Right lobe of liver (tissue), 6 donors: ENCODE measurements around the gene PICK1. TPM values are rescaled to one million over a fixed set of nuclear protein-coding genes. Genes with fewer than 3 reads are reported as not detected.
"Not testable (repeated sequence)": the region's sequence is repeated elsewhere in the genome, so short reads cannot be mapped to it uniquely, and the experiment has no call there.

ENCODE experiments used
- ATAC-seq, 4 donors: fragments of 200-7000 bp; cut with Tn5 transposase; one replicate each; pipeline ENCODE4 v1.9.1; 2020; ENCODE audit warnings: mild to moderate bottlenecking in 4 of 4, moderate library complexity in 4 of 4
- DNase-seq, 3 donors: peaks; one replicate each; pipeline ENCODE4 v3.0.0-alpha.2; 2020
- H3K27ac ChIP-seq, 3 donors: fragments of 200-600 bp; one replicate each; pipeline ENCODE4 v1.8.0; 2022
- H3K27me3 ChIP-seq, 2 donors: fragments of 200-600 bp; one replicate each; pipeline ENCODE4 v1.8.0; 2022
- H3K36me3 ChIP-seq, 4 donors: fragments of 200-600 bp; sonication (generic) in 1 of 4; one replicate each; pipeline versions ENCODE4 v1.5.1 to v1.8.0; 2017 to 2022; ENCODE audit warnings: control low read depth in 1 of 4
- H3K4me1 ChIP-seq, 4 donors: fragments of 200-600 bp; sonication (generic) in 1 of 4; one replicate each; pipeline versions ENCODE4 v1.5.1 to v1.8.0; 2017 to 2022; ENCODE audit warnings: control low read depth in 1 of 4
- H3K4me3 ChIP-seq, 3 donors: fragments of 200-600 bp; one replicate each; pipeline ENCODE4 v1.8.0; 2022
- H3K9me3 ChIP-seq, 4 donors: fragments of 200-600 bp; sonication (generic) in 1 of 4; one replicate each; pipeline versions ENCODE4 v1.5.1 to v1.8.0; 2017 to 2022; ENCODE audit warnings: control low read depth in 1 of 4
- CTCF ChIP-seq, 4 donors: fragments of 200-600 bp in 3 of 4; fragments of 450-650 bp in 1 of 4; IDR thresholded peaks; one replicate each; pipeline versions ENCODE4 v1.5.1 to v1.8.0; 2016 to 2022; ENCODE audit warnings: antibody characterized with exemption in 4 of 4, mild to moderate bottlenecking in 2 of 4
- POLR2A ChIP-seq: fragments of 450-650 bp; IDR thresholded peaks from one replicate; pipeline ENCODE4 v1.6.1; 2017; ENCODE audit warnings: antibody characterized with exemption, mild to moderate bottlenecking
- WGBS: methylation state at CpG from one replicate; pipeline ENCODE4 v1.1.6; 2018; ENCODE audit warnings: low coverage, low lambda C conversion rate; ENCODE audit not compliant: insufficient coverage; ENCODE audit errors: missing lambda C conversion rate; 5-methylcytosine and 5-hydroxymethylcytosine counted together
- intact Hi-C, 2 donors: fragments of 100-400 bp; cut with DNase I; formaldehyde crosslinking; loops; one replicate each; pipeline versions ENCODE4 v1.11.2 to v1.14.1; 2022
- total RNA-seq, 6 experiments: library from RNA; depleted of rRNA in 2 of 6; stranded (reverse); fragments of >200 nt in 2 of 6; fragmentation: NEBNext Ultra II Directional in 3 of 6; extraction: Animal tissue kit (Norgen Biotek cat#: 25700) in 3 of 6; gene quantifications; one replicate each; pipeline versions ENCODE4 v1.1.0 to v1.2.4, GENCODE V29; 2016 to 2023
- donor health status: DM: no; HTN: yes; CAD: no.
- donor health status: DM: no; HTN: no; CAD: no.
- donor health status: DM: no; HTN: no; CAD: no.
- donor health status: DM: no; HTN: yes; CAD: no.
- donor health status: DM: no; HTN: yes; CAD: no.

Gene PICK1
- total RNA-seq, 6 experiments from 2014 or later = 13.0 to 26.4 (median 20.3) TPM

- intact Hi-C loops = no loop called here
- H3K9me3 ChIP-seq = no peaks in the 10 kb centered on the region
- no peaks in the 10 kb centered on the region for H3K36me3 ChIP-seq
- no peak for DNase-seq
- no peak overlapping the region for H3K27ac ChIP-seq
- WGBS = 65% methylated on average over 4 of the region's 10 CpGs
- no peak for ATAC-seq
- H3K4me3 ChIP-seq = no peak overlapping the region
- TF ChIP-seq CTCF (IDR thresholded peaks at IDR 0.05) (no peak), POLR2A (no peak)
- no peaks in the 10 kb centered on the region for H3K27me3 ChIP-seq
- H3K4me1 ChIP-seq = no peaks in the 10 kb centered on the region
Measured at GRCh38 chr22:38036392-38037062, 20.7 kb upstream of the PICK1 start.

GRCh38 chr22:38037367-38038150 is 19.6 kb upstream of the PICK1 start:
- ATAC-seq, DNase-seq, H3K27me3 ChIP-seq, H3K36me3 ChIP-seq, H3K4me3 ChIP-seq, intact Hi-C loops, H3K9me3 ChIP-seq, H3K27ac ChIP-seq, H3K4me1 ChIP-seq: not testable (repeated sequence)
- WGBS = 81% methylated on average over 13 of the region's 13 CpGs

- Histone ChIP-seq H3K27me3 (no peaks in the 10 kb centered on the region), H3K9me3 (no peaks in the 10 kb centered on the region), H3K36me3 (no peaks in the 10 kb centered on the region), H3K4me3 (no peak overlapping the region), H3K4me1 (no peaks in the 10 kb centered on the region), H3K27ac (no peak overlapping the region)
- DNase-seq (no peak), ATAC-seq (no peak)
- 96% methylated on average over 4 of the region's 23 CpGs for WGBS
- TF ChIP-seq POLR2A = no peak
- TF ChIP-seq CTCF (IDR thresholded peaks at IDR 0.05) = no peak
- intact Hi-C loops = no loop called here
Measured at GRCh38 chr22:38038426-38038825, 18.8 kb upstream of the PICK1 start.

GRCh38 chr22:38038890-38039812 is 18.1 kb upstream of the PICK1 start:
- TF ChIP-seq POLR2A (no peak), CTCF (IDR thresholded peaks at IDR 0.05) (no peak)
- Histone ChIP-seq H3K27ac (no peak overlapping the region), H3K9me3 (no peaks in the 10 kb centered on the region), H3K36me3 (no peaks in the 10 kb centered on the region), H3K4me1 (no peaks in the 10 kb centered on the region), H3K4me3 (no peak overlapping the region), H3K27me3 (no peaks in the 10 kb centered on the region)
- ATAC-seq (no peak), DNase-seq (no peak)
- intact Hi-C loops = no loop called here
- WGBS = 81% methylated on average over 13 of the region's 46 CpGs
